HepG2 (cell line): ENCODE results near the gene ROMO1. TPM values are rescaled to one million over a fixed set of nuclear protein-coding genes. Genes with fewer than 3 reads are reported as not detected.
A peak's percentile ranks its signal among the peaks of the same experiment; 100 is the strongest.

Source experiments
- ARID2 ChIP-seq: sonication (generic); formaldehyde crosslinking; IDR thresholded peaks from 2 replicates; pipeline ENCODE4 v1.8.1; 2022; ENCODE audit warnings: mild to moderate bottlenecking, missing genetic modification reagents, borderline replicate concordance
- ZNF121 ChIP-seq: sonication (generic); formaldehyde crosslinking; IDR thresholded peaks from 2 replicates; pipeline ENCODE4 v1.5.0; 2020; ENCODE audit warnings: mild to moderate bottlenecking, missing genetic modification reagents
- ZNF317 ChIP-seq: sonication (generic); formaldehyde crosslinking; IDR thresholded peaks from 2 replicates; pipeline ENCODE4 v1.5.0; 2020; ENCODE audit warnings: mild to moderate bottlenecking, missing genetic modification reagents
- polyA plus RNA-seq, 8 experiments: library from polyadenylated mRNA; depleted of rRNA in 3 of 8; stranded (reverse) in 7 of 8; unstranded in 1 of 8; fragments of >200 nt; fragmentation: Illumina TruSeq in 4 of 8; extraction: Trizol in 4 of 8; gene quantifications; 2 replicates each; pipeline versions ENCODE4 v1.2.1 to v1.2.3, GENCODE V29; 2011 to 2016; ENCODE audit warnings: low read depth in 4 of 8, missing spikeins in 1 of 8, mixed read lengths in 1 of 8; ENCODE audit not compliant: insufficient read depth in 1 of 8
- total RNA-seq, 5 experiments: library from RNA; depleted of rRNA; stranded (reverse); fragments of >200 nt; fragmentation: Illumina TruSeq; extraction: Trizol; gene quantifications; 2 replicates each; pipeline ENCODE4 v1.2.3, GENCODE V29; 2016; ENCODE audit warnings: low read depth in 1 of 5
- TF ChIP-seq, protein P1 (sequence below), 2 experiments: fragments of 450-650 bp in 1 of 2; sonication (generic) in 1 of 2; formaldehyde crosslinking in 1 of 2; IDR thresholded peaks; 2 replicates each; pipeline versions ENCODE4 v1.6.1 to v1.8.0; 2016 to 2022; ENCODE audit warnings: antibody characterized with exemption in 1 of 2, mild to moderate bottlenecking in 1 of 2, missing genetic modification reagents in 1 of 2
- TF ChIP-seq, protein P2 (sequence below): IDR thresholded peaks from 2 replicates; pipeline ENCODE4 v1.6.1; 2016; ENCODE audit warnings: control low read depth
- TF ChIP-seq, protein P3 (sequence below): sonication (generic); formaldehyde crosslinking; IDR thresholded peaks from 2 replicates; pipeline ENCODE4 v1.4.0; 2020; ENCODE audit warnings: missing genetic modification reagents, mild to moderate bottlenecking, borderline replicate concordance
- TF ChIP-seq, protein P4 (sequence below): sonication (generic); formaldehyde crosslinking; IDR thresholded peaks from 2 replicates; pipeline ENCODE4 v1.4.0; 2020; ENCODE audit warnings: mild to moderate bottlenecking, missing genetic modification reagents, borderline replicate concordance

The ROMO1 gene
- total and polyA plus RNA-seq, 2 of the 13 experiments (the other 11 are each of a cell fraction or from before 2014, with no cell fraction given) = 636 to 755 TPM

DNA sequence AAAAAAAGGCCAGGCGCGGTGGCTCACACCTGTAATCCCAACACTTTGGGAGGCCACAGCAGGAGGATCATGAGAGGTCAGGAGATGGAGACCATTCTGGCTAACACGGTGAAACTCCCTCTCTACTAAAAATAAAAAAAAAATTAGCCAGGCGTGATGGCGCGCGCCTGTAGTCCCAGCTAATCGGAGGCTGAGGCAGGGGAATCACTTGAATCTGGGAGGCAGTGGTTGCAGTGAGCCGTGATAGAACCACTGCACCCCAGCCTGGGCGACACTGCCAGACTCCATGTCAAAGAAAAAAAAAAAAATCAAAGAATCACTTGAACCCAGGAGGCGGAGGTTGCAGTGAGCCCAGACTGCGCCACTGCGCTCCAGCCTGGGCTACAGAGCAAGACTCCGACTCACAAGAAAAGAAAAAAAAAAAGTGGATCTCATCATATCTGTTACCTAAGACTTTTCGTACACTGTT is 38.7 kb downstream of the ROMO1 start (continued):
- TF ChIP-seq, protein P1, sequence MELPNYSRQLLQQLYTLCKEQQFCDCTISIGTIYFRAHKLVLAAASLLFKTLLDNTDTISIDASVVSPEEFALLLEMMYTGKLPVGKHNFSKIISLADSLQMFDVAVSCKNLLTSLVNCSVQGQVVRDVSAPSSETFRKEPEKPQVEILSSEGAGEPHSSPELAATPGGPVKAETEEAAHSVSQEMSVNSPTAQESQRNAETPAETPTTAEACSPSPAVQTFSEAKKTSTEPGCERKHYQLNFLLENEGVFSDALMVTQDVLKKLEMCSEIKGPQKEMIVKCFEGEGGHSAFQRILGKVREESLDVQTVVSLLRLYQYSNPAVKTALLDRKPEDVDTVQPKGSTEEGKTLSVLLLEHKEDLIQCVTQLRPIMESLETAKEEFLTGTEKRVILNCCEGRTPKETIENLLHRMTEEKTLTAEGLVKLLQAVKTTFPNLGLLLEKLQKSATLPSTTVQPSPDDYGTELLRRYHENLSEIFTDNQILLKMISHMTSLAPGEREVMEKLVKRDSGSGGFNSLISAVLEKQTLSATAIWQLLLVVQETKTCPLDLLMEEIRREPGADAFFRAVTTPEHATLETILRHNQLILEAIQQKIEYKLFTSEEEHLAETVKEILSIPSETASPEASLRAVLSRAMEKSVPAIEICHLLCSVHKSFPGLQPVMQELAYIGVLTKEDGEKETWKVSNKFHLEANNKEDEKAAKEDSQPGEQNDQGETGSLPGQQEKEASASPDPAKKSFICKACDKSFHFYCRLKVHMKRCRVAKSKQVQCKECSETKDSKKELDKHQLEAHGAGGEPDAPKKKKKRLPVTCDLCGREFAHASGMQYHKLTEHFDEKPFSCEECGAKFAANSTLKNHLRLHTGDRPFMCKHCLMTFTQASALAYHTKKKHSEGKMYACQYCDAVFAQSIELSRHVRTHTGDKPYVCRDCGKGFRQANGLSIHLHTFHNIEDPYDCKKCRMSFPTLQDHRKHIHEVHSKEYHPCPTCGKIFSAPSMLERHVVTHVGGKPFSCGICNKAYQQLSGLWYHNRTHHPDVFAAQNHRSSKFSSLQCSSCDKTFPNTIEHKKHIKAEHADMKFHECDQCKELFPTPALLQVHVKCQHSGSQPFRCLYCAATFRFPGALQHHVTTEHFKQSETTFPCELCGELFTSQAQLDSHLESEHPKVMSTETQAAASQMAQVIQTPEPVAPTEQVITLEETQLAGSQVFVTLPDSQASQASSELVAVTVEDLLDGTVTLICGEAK (IDR thresholded peaks at IDR 0.05) = 0 out of 2 replicates have a peak, but pooled peaks have one; percentile 1
- TF ChIP-seq, protein P1 (CRISPR knock-in tag; IDR thresholded peaks at IDR 0.05) = no peak
- TF ChIP-seq, protein P2, sequence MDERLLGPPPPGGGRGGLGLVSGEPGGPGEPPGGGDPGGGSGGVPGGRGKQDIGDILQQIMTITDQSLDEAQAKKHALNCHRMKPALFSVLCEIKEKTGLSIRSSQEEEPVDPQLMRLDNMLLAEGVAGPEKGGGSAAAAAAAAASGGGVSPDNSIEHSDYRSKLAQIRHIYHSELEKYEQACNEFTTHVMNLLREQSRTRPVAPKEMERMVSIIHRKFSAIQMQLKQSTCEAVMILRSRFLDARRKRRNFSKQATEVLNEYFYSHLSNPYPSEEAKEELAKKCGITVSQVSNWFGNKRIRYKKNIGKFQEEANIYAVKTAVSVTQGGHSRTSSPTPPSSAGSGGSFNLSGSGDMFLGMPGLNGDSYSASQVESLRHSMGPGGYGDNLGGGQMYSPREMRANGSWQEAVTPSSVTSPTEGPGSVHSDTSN (CRISPR knock-in tag) = no peak
- TF ChIP-seq, protein P3, sequence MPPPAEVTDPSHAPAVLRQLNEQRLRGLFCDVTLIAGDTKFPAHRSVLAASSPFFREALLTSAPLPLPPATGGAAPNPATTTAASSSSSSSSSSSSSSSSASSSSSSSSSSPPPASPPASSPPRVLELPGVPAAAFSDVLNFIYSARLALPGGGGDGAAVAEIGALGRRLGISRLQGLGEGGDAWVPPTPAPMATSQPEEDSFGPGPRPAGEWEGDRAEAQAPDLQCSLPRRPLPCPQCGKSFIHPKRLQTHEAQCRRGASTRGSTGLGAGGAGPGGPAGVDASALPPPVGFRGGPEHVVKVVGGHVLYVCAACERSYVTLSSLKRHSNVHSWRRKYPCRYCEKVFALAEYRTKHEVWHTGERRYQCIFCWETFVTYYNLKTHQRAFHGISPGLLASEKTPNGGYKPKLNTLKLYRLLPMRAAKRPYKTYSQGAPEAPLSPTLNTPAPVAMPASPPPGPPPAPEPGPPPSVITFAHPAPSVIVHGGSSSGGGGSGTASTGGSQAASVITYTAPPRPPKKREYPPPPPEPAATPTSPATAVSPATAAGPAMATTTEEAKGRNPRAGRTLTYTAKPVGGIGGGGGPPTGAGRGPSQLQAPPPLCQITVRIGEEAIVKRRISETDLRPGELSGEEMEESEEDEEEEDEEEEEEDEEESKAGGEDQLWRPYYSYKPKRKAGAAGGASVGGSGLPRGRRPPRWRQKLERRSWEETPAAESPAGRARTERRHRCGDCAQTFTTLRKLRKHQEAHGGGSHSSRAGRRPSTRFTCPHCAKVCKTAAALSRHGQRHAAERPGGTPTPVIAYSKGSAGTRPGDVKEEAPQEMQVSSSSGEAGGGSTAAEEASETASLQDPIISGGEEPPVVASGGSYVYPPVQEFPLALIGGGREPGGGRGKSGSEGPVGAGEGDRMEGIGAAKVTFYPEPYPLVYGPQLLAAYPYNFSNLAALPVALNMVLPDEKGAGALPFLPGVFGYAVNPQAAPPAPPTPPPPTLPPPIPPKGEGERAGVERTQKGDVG (CRISPR knock-in tag) = no peak
- TF ChIP-seq ZNF121 (peak; percentile 22; the same call in 1 of the 2 replicates), ARID2 (CRISPR knock-in tag) (peak; percentile 80; the same call in 1 of the 2 replicates), ZNF317 (CRISPR knock-in tag) (no peak)
- TF ChIP-seq, protein P4, sequence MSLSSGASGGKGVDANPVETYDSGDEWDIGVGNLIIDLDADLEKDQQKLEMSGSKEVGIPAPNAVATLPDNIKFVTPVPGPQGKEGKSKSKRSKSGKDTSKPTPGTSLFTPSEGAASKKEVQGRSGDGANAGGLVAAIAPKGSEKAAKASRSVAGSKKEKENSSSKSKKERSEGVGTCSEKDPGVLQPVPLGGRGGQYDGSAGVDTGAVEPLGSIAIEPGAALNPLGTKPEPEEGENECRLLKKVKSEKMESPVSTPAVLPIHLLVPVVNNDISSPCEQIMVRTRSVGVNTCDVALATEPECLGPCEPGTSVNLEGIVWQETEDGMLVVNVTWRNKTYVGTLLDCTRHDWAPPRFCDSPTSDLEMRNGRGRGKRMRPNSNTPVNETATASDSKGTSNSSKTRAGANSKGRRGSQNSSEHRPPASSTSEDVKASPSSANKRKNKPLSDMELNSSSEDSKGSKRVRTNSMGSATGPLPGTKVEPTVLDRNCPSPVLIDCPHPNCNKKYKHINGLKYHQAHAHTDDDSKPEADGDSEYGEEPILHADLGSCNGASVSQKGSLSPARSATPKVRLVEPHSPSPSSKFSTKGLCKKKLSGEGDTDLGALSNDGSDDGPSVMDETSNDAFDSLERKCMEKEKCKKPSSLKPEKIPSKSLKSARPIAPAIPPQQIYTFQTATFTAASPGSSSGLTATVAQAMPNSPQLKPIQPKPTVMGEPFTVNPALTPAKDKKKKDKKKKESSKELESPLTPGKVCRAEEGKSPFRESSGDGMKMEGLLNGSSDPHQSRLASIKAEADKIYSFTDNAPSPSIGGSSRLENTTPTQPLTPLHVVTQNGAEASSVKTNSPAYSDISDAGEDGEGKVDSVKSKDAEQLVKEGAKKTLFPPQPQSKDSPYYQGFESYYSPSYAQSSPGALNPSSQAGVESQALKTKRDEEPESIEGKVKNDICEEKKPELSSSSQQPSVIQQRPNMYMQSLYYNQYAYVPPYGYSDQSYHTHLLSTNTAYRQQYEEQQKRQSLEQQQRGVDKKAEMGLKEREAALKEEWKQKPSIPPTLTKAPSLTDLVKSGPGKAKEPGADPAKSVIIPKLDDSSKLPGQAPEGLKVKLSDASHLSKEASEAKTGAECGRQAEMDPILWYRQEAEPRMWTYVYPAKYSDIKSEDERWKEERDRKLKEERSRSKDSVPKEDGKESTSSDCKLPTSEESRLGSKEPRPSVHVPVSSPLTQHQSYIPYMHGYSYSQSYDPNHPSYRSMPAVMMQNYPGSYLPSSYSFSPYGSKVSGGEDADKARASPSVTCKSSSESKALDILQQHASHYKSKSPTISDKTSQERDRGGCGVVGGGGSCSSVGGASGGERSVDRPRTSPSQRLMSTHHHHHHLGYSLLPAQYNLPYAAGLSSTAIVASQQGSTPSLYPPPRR = no peak
